Heart left ventricle (tissue), 16 donors: ENCODE data around the gene OXGR1. TPM values are rescaled to one million over a fixed set of nuclear protein-coding genes. Genes with fewer than 3 reads are reported as not detected.

Experiments
- ATAC-seq, 4 donors: fragments of 200-7000 bp; cut with Tn5 transposase; one replicate each; pipeline ENCODE4 v1.9.1; 2020 to 2022; ENCODE audit warnings: moderate library complexity in 4 of 4, mild to moderate bottlenecking in 3 of 4, moderate number of reproducible peaks in 1 of 4
- DNase-seq, 5 donors: peaks; one replicate each; pipeline ENCODE4 v3.0.0-alpha.2; 2020
- H3K27ac ChIP-seq, 12 donors: fragments of 200-600 bp; sonication (generic) in 4 of 12; one replicate each; pipeline versions ENCODE4 v1.5.0 to v1.8.0; 2016 to 2022; ENCODE audit warnings: mild to moderate bottlenecking in 2 of 12
- H3K27me3 ChIP-seq, 9 donors: fragments of 200-600 bp; sonication (generic) in 2 of 9; one replicate each; pipeline versions ENCODE4 v1.5.1 to v1.8.0; 2016 to 2022; ENCODE audit warnings: mild to moderate bottlenecking in 3 of 9
- H3K36me3 ChIP-seq, 9 donors: fragments of 200-600 bp; sonication (generic) in 2 of 9; one replicate each; pipeline versions ENCODE4 v1.5.0 to v1.8.0; 2018 to 2022; ENCODE audit warnings: mild to moderate bottlenecking in 2 of 9
- H3K4me1 ChIP-seq, 12 donors: fragments of 200-600 bp; sonication (generic) in 4 of 12; one replicate each; pipeline versions ENCODE4 v1.5.0 to v1.8.0; 2016 to 2022; ENCODE audit warnings: mild to moderate bottlenecking in 3 of 12
- H3K4me3 ChIP-seq, 12 donors: fragments of 200-600 bp; sonication (generic) in 4 of 12; one replicate each; pipeline versions ENCODE4 v1.5.0 to v1.8.0; 2017 to 2022; ENCODE audit warnings: mild to moderate bottlenecking in 9 of 12, moderate library complexity in 4 of 12
- H3K9me3 ChIP-seq, 12 donors: fragments of 200-600 bp; sonication (generic) in 4 of 12; one replicate each; pipeline versions ENCODE4 v1.5.0 to v1.8.0; 2016 to 2022; ENCODE audit warnings: mild to moderate bottlenecking in 1 of 12
- CTCF ChIP-seq, 12 donors: fragments of 200-600 bp; sonication (generic) in 4 of 12; IDR thresholded peaks; one replicate each; pipeline versions ENCODE4 v1.5.0 to v1.8.0; 2018 to 2022; ENCODE audit warnings: antibody characterized with exemption in 12 of 12, mild to moderate bottlenecking in 5 of 12
- POLR2A ChIP-seq, 2 donors: fragments of 450-650 bp; IDR thresholded peaks; one replicate each; pipeline ENCODE4 v1.6.1; 2017; ENCODE audit warnings: antibody characterized with exemption in 2 of 2, mild to moderate bottlenecking in 2 of 2, moderate library complexity in 2 of 2
- WGBS, 4 donors: extraction: QIAGEN DNeasy Blood & Tissue Kit in 2 of 4; methylation state at CpG; one replicate each; pipeline versions ENCODE4 v1.1.5 to v1.1.7; 2013 to 2018; 5-methylcytosine and 5-hydroxymethylcytosine counted together
- intact Hi-C, 10 donors: fragments of 100-400 bp; cut with DNase I; formaldehyde crosslinking; loops; one replicate each; pipeline versions ENCODE4 v1.11.1 to v1.14.2; 2022
- long read RNA-seq, 3 donors: library from polyadenylated mRNA; unstranded; transcript quantifications; one replicate each; pipeline ENCODE4 v2.0.0, GENCODE V29; 2020 to 2021
- polyA plus RNA-seq, 2 donors: library from polyadenylated mRNA; stranded (reverse); fragments of 200-250 nt; gene quantifications; one replicate each; pipeline ENCODE4 v1.2.3, GENCODE V29; 2013
- total RNA-seq, 9 donors: library from RNA; depleted of rRNA in 2 of 9; stranded (reverse); fragments of >200 nt in 2 of 9; fragmentation: NEBNext Ultra II Directional in 3 of 9; extraction: Animal tissue kit (Norgen Biotek cat#: 25700) in 3 of 9; gene quantifications; one replicate each; pipeline versions ENCODE4 v1.1.0 to v1.2.4, GENCODE V29; 2016 to 2023
- donor health status: ischemic (EF 13 %, LVEDD 7.1; RV severe dilation, severe dysfunction).
- donor health status: healthy with polysubstance abuse.
- donor health status: DM: no; HTN: yes; CAD: no.
- donor health status: DM: no; HTN: no; CAD: no.
- donor health status: ischemic (EF 25% LVEDD 6.9; RV normal size, moderate dysfunction).
- donor health status: ischemic (EF 25% LVEDD 5.7; RV mildly dilated, moderate dysfunction).
- donor health status: healthy.
- donor health status: DM: yes; HTN: yes; CAD: no.
- donor health status: ischemic (EF 35%, LVEDD 5.7; RV mildly dilated, moderate dysfunction).
- donor health status: nonischemic (EF 11% LVEDD 7.7; RV severe dilation, severe dysfunction).
- donor health status: DM: yes; HTN: yes; CAD: no.
- donor health status: PGD.
- donor health status: ischemic (EF 29% LVEDD 5.4; RV normal size, mild dysfunction).
- donor health status: nonischemic (EF 23%, LVEDD 6.1; RV moderate dilation, normal function).

Gene OXGR1
- total RNA-seq = under 1 TPM in 2 of 9 donors, not detected in 7; 0.16 to 0.99 TPM
- polyA plus RNA-seq = under 1 TPM in 1 of 2 donors, not detected in 1; 0.04 TPM
- long read RNA-seq, donor 1 = 0 reads
- long read RNA-seq, donor 2, partial matches to known transcripts = 0 of 1 reads
- long read RNA-seq, donor 2, other reads (novel, unspliced or antisense) = 0 of 1 reads
- long read RNA-seq, donor 3 = 0 reads

- H3K4me1 ChIP-seq = peaks cover 0 to 20% (median 5%) of the 10 kb centered on the region in 12 donors
- H3K9me3 ChIP-seq = no peaks in the 10 kb centered on the region
- DNase-seq (peak in 1 of 5 donors; percentile 24), ATAC-seq (peak in 2 of 4 donors; percentile 44 to 56)
- peak within 1 kb of the TSS in 11 of 12 donors; percentile 29 to 59 (median 50) for H3K4me3 ChIP-seq
- 1 to 5% (median 3%) methylated on average over 48 to 52 of the region's 52 CpGs for WGBS, 4 donors
- H3K36me3 ChIP-seq = no peaks in the 10 kb centered on the region
- no peak within 1 kb of the TSS for H3K27ac ChIP-seq
- peaks cover 0 to 54% (median 31%) of the 10 kb centered on the region in 9 donors for H3K27me3 ChIP-seq
- TF ChIP-seq CTCF (IDR thresholded peaks at IDR 0.05) (no peak), POLR2A (IDR thresholded peaks at IDR 0.05) (no peak)
- intact Hi-C loops = no loop called here
Measured at GRCh38 chr13:96994017-96994857, at the start of gene OXGR1. Gene OXGR1, minus strand, starts transcription at chr13:96994476. Its CDS starts 6,717 bp downstream, at chr13:96987759.

- no peaks in the 10 kb centered on the region for H3K9me3 ChIP-seq
- H3K4me1 ChIP-seq = no peaks in the 10 kb centered on the region
- TF ChIP-seq POLR2A (IDR thresholded peaks at IDR 0.05) (no peak), CTCF (IDR thresholded peaks at IDR 0.05) (no peak)
- H3K27me3 ChIP-seq = no peaks in the 10 kb centered on the region
- intact Hi-C loops = no loop called here
- WGBS, 4 donors = 59 to 73% (median 68%) methylated on average over 2 of the region's 2 CpGs
- ATAC-seq = no peak
- no peak for DNase-seq
- no peak overlapping the region for H3K4me3 ChIP-seq
- H3K27ac ChIP-seq = no peak overlapping the region
- no peaks in the 10 kb centered on the region for H3K36me3 ChIP-seq
Measured at GRCh38 chr13:97043302-97043701, 49.0 kb upstream of the OXGR1 start.

- no peak for ATAC-seq
- peaks cover 0 to 21% (median 0%) of the 10 kb centered on the region in 12 donors for H3K4me1 ChIP-seq
- TF ChIP-seq POLR2A (IDR thresholded peaks at IDR 0.05) = no peak
- peak in 6 of 12 donors; percentile 16 to 30 (median 24) for TF ChIP-seq CTCF (IDR thresholded peaks at IDR 0.05)
- peaks cover 0 to 8% (median 0%) of the 10 kb centered on the region in 12 donors for H3K9me3 ChIP-seq
- DNase-seq = no peak
- intact Hi-C loops = loop anchor here in 3 of 10 donors (10.0 kb wide), 3 partner anchors 164 to 334 kb away; no protein-coding TSS in a partner anchor
- no peaks in the 10 kb centered on the region for H3K27me3 ChIP-seq
- no peak overlapping the region for H3K4me3 ChIP-seq
- H3K36me3 ChIP-seq = no peaks in the 10 kb centered on the region
- WGBS, 4 donors = 50 to 58% (median 53%) methylated on average over 2 of the region's 2 CpGs
- no peak overlapping the region for H3K27ac ChIP-seq
Measured at GRCh38 chr13:97030705-97031452, 36.6 kb upstream of the OXGR1 start.
